ENCODE results near the gene CES5A. TPM values are rescaled to one million over a fixed set of nuclear protein-coding genes. Genes with fewer than 3 reads are reported as not detected.

The CES5A gene
- not detected in 2 replicates for total RNA-seq

GRCh38 chr16:55875273-55875672 is at the start of gene CES5A:
Gene CES5A (minus strand): TSS chr16:55875373. CDS start chr16:55875221, 152 bp downstream.

GRCh38 chr16:55832773-55833691 is 42.1 kb downstream of the CES5A start, which contains the start of gene CES1:
Gene CES1 (minus strand): TSS chr16:55833096. CDS start chr16:55833055, 41 bp downstream.

Other genes starting within 250 kb of the CES5A start
- not detected in 2 replicates for gene SLC6A2, start 219.4 kb downstream of the CES5A start, total RNA-seq
- 5.6 and 9.4 TPM in 2 replicates for gene CES1, start 42.3 kb downstream of the CES5A start, total RNA-seq